HG03565 (cell line): Measurements from ENCODE around the gene ITPR3.

Experiments
- ATAC-seq: cut with Tn5 transposase; IDR thresholded peaks from one replicate; pipeline ENCODE4 v1.9.1; 2021; ENCODE audit warnings: mild to moderate bottlenecking, moderate library complexity; ENCODE audit not compliant: unreplicated experiment

Gene ITPR3

DNA sequence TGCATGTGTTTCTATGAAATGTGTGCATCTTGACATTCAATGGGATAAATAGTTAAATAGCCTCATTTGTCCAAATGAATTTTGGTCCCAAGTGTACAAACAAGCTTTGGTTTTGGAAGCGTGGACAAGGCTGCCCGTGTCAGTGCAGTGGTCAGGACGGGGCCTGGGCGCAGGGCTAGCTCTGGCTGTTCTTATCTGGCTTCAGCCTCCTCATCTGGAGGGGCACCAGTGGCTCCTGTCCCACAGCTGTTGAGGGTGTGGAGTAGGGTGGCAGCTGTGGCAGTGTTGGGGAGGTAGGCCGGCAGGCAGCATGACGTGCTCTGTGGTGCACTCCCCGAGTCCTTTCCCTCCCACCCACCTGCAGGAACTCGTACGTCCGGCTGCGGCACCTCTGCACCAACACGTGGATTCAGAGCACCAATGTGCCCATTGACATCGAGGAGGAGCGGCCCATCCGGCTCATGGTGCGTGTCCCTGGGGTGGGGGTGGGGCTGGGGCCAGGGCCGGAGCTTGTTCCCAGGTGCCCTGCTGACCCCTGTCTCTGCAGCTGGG lies 43.5 kb downstream of the ITPR3 start:
- no peak for ATAC-seq

DNA sequence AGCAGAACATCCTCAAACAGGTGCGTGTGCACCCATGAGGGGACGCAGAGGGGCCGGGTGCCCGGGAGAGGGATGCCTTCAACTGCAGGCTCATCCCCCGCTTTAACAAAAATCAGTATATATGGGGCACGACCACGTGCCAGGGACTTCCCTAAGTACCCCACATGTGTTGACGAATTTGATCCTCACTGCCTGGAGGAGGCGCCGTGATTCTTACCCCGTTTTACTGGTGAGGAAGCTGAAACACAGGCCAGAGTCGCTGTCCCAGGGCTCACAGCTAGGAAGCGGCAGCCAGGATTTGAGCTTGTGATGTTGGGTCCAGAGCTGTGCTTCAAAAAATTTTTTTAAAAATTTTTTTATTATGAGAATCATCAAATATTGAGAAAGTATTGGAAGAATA lies 44.8 kb downstream of the ITPR3 start:
- no peak for ATAC-seq

DNA sequence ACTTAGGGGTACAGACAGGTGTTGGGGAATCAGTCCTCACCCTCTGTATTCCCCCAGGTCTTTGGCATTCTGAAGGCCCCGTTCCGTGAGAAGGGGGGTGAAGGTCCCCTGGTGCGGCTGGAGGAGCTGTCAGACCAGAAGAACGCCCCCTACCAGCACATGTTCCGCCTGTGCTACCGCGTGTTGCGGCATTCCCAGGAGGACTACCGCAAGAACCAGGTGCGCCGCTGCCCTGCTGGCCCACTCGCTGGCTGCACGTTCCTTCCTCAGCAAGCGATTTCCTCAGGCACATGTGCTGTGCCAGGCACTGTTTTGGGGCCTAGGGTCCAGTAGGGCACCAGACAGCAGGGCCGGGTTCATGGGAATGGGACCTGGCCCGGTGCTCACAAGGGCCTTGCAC lies 46.0 kb downstream of the ITPR3 start:
- ATAC-seq = no peak

DNA sequence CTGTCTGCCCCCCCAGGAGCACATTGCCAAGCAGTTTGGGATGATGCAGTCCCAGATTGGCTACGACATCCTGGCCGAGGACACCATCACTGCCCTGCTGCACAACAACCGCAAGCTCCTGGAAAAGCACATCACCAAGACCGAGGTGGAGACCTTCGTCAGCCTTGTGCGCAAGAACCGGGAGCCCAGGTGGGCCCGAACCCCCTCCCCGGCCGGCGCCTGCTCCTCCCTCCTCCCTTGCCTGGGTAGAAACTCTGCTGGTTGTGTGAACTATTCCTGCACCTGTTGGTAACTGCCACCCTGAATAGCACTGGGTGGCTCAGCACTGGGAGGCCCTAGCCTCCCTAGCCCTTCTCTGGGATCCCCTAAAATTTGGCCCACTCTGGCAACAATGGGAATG lies 46.7 kb downstream of the ITPR3 start:
- ATAC-seq = no peak

DNA sequence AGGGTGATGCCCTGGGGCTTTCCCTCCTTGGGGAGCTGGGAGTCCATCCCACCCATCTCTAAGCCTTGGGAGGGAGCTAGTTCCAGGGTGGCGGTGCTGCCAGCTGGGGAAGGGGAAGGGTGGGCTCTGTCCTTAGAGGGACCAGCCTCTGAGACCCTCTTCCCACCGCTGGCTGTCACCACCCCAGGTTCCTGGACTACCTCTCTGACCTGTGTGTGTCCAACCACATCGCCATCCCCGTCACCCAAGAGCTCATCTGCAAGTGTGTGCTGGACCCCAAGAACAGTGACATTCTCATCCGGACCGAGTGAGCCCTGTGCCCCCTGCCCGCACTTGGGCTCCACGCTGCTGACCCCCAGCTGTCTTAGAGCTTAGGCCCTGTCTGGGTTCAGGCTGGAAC lies 47.2 kb downstream of the ITPR3 start:
- no peak for ATAC-seq

DNA sequence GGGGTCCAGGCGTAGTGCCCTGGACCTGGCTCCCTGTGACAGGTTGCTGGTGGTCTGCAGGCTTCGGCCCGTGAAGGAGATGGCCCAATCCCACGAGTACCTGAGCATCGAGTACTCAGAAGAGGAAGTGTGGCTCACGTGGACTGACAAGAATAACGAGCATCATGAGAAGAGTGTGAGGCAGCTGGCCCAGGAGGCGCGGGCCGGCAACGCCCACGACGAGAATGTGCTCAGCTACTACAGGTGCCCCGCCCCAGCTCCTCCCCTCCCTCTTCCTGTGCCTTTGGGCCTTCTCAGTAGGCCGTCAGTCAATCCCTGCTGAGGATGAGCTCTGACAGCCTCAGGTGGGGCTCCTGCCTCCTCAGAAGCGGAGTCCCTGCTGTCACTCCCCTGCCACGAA lies 47.8 kb downstream of the ITPR3 start:
- no peak for ATAC-seq

DNA sequence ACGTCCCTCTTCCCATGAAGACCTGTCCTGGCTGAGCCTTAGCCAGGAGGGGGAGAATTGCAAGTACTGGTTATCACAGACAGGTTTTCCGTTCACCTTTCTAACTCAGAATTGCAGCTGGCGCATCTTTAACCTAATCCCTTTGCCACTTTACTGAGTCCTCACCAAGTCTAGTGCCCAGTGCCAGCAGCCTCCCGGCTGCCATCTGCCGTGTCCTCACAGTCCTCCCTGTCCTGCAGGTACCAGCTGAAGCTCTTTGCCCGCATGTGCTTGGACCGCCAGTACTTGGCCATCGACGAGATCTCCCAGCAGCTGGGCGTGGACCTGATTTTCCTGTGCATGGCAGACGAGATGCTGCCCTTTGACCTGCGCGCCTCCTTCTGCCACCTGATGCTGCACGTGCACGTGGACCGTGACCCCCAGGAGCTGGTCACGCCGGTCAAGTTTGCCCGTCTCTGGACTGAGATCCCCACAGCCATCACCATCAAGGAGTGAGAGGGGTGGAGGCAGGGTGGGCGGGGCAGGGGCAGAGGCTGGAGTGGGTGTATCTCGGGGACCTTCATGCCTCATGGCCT lies 49.1 kb downstream of the ITPR3 start:
- no peak for ATAC-seq

DNA sequence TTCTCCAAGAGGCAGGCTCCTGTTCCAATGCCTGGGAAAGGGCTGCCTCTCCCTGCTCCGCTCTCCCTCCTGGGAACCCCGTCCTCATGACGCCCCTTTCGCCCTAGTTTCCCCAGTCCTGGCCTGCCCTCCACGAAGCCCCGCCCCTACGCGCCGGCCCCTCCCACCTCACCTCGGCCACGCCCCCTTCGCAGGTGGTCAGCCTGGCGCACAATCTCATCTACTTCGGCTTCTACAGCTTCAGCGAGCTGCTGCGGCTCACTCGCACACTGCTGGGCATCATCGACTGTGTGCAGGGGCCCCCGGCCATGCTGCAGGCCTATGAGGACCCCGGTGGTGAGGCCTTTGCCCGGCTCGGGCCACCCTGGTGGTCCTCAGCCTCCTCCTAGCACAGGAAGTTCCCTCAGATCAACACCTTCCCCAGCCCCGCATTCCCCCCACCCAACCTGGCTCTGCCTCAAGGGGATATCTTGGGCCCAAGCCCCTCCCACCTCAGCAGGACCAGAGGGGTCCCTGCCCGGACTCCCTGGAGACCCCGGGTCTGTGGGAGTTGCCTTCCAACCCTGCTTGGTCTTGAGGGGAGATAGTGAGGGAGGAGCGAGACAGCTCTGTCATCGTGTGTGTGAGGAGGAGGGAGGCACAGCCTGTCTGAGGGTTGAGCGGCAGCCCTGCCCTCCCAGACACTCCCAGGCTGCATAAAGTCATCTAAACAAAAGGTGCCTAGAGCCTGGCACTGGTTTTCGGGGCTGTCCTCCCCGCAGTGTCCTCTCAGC lies 50.0 kb downstream of the ITPR3 start:
- ATAC-seq = no peak

DNA sequence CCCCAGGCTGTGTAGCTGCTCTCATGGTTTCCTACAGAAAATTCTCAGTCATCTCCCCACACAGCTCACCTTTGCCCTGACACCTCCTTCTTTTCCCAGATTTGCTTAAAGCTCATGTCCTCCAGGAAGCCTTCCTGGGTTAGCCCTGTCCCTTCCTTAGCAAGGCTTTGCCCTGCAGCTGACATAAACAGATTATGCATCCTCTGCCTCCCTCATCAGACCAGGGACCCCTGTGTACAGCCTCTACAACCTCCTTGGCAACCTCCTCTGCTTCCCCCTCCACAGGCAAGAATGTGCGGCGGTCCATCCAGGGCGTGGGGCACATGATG lies 50.6 kb downstream of the ITPR3 start:
- no peak for ATAC-seq

DNA sequence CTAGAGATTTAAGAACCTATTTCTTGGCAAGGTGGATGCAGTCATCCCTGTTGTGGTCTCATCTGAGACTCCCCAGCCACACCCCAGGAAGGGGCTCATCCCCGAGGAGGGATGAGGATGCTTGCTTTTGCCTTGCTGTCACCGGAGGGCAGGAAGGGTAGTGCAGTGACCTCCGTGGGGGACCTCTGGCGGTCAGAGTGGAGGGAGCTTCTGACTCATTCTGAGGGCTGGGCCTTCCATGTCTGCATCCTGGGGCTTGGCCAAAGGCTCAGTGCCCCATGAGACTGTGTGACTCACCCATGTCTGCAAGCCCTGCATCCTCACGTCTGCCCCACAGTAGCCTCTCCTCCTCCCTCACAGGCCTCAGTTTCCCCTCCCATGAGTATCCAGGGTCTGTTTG lies 51.7 kb downstream of the ITPR3 start:
- no peak for ATAC-seq

DNA sequence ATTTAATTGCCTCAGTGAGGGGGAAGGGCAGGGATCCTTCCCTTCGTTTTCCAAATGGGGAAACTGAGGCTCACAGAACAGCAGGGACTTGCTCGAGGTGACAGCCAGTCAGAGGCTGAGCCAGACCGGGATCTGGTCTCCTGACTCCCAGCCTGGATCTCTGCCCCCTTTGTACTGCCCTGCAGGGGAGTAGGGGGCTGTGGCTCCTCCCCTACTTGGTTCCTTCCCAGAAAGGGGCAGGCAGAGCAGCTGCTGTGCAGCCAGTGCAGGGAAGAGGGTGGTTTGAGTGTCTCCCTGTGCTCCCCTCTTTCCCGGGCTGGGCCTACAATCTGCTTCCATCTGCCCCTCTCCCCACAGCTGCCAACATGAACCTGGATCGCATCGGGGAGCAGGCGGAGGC lies 52.7 kb downstream of the ITPR3 start:
- ATAC-seq = no peak

DNA sequence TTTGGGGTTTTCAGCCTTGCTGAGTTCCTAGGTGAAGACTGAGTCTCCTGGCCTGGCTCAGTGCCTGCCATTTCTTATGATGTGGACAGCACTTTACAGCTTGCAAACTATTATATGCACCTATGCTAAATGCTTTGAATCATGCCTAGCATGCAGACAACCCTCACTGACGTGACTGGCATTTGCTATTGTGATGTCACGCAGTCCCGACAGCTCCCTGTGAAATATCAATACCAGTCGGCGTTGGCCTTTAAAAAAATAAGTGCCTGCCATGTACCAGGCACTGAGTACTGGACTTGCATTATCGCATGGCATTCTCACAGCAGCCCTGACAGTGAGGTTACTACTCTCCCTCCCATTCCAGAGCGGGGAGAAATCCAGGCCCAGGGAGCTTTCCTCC lies 54.8 kb downstream of the ITPR3 start:
- ATAC-seq = no peak

DNA sequence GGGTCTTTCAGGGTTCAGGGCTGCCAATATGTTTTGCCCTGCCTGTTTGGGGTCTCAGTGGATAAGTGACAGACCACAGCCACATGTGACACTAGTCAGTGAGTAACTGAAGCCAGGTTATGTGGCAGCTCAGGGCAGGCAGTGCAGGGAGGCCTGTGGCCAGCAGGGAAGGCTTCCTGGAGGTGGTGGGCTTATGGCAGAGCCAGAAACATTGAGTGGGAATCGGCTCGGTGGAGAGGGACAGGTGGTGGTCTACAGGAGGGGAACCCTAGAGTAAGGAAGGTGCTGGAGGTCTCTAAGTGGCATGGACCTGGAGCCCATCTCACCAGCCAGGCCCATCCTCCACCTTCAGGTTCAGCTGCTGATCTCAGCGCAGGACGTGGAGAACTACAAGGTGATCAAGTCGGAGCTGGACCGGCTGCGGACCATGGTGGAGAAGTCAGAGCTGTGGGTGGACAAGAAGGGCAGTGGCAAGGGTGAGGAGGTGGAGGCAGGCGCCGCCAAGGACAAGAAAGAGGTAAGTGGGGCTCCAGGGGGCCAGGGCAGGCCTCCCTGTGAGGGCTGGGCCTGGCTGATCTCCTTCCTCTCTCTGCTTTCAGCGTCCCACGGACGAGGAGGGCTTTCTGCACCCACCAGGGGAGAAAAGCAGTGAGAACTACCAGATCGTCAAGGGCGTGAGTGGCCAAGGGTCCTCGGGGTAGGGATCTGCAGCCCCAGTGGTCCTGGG lies 55.5 kb downstream of the ITPR3 start:
- ATAC-seq = no peak

DNA sequence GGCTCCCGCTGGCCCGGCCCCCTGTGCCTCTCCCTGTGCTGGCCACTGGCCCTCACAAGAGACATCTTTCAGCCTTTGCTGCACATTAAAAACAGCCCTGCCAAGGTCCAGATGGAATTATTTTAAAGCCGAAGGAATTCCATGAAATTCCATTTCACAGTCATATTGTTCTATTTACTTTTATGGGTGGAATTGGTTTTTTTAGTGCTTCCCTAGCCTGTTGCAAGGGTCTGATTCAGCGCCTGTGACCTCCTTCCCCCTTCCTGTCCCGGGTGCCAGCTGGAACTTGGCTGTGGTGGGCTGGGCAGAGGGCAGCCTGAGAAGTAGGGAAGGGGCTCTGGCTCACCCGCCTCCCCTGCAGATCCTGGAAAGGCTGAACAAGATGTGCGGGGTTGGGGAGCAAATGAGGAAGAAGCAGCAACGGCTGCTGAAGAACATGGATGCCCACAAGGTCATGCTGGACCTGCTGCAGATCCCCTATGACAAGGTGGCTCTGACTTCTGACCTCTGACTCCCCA lies 56.1 kb downstream of the ITPR3 start:
- ATAC-seq = no peak

DNA sequence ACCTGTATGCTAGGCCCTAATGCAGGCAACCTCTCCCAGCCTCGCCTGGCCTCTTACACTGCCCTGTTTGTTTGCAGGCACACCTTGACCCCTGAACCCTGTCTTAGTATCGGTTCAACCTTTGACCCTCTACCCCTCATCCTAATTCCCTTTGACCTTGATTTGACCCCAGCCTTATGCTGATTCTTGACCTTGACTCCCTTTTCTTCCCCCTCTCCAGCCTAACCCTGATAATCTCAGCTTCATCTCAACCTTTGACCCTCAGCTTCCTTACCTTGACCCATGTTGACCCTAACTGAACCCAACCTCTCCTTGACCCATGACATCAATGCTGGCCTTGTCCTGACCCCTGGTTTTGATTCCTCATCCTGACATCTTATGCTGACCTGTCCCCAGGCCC lies 56.6 kb downstream of the ITPR3 start:
- ATAC-seq = no peak

DNA sequence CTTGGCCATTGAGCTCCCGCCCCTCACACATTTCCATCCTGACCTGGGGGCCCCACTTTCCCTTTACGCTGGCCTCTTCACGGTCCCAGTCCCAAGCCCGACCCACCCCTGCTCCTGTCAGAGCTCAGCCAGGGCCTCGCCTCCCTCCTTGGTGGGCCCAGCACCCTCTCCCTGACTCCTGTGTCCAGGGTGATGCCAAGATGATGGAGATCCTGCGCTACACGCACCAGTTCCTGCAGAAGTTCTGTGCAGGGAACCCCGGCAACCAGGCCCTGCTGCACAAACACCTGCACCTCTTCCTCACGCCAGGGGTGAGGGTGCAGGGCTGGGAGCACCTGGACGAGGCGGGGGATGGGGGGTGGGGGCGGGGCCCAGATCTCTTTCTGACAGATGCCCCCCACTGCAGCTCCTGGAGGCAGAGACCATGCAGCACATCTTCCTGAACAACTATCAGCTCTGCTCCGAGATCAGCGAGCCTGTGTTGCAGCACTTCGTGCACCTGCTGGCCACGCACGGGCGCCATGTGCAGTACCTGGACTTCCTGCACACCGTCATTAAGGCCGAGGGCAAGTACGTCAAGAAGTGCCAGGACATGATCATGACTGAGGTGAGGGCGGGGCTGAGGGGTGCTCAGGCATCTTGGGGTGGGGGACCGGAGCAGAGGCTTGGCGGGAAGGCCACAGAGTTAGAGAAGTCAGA lies 57.3 kb downstream of the ITPR3 start:
- no peak for ATAC-seq

DNA sequence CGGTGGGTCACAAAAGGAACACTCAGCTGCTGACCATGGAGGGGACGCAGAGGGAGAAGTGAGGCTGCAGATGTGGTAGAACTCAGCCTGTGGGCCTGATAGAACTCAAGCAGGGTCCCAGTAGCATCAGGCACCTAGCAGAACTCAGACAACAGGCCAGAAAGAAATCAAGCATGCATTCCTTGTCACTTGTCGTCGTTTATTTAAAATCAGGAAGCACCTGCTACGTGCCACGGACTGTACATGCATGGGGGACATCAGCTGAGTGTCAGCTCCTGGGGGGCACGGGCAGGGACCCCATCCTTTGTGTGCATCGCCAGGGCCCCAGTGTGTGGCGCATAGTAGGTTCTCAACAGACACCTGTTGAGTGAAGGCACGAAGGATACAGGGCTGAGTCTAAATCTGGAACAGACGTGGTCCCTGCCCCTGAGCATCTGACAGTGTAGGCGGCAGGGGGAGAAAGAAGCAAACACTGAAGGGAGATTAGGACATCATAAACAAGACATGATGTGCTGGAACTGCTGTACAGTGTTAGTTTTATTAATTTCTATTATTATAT lies 57.9 kb downstream of the ITPR3 start:
- ATAC-seq = no peak

DNA sequence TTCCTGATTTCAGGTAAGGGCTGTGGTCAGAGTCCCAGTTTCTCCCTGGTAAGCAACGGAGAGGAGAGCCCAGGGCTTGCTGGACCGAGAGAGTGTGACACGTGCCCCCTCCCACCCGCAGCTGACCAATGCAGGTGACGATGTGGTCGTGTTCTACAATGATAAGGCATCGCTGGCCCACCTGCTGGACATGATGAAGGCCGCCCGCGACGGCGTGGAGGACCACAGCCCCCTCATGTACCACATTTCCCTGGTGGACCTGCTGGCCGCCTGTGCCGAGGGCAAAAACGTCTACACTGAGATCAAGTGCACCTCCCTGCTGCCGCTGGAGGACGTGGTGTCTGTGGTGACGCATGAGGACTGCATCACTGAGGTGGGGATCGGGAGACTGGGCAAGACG lies 58.6 kb downstream of the ITPR3 start:
- no peak for ATAC-seq

DNA sequence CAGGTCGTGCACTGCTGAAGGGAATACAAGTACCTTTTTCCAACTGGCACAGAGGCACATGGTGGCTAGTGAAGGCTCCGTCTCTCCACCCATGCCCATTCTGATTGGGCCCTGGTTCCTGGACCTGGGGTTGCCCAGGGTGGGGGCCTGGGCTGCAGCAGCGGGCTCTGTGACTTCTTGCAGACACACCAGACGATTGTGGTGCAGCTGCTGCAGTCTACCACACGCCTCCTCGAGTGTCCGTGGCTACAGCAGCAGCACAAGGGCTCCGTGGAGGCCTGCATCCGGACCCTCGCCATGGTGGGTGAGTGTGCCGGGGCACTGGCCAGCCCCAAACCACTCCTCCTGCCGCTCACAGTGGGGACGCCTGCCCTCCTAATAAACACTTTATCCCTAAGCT lies 61.2 kb downstream of the ITPR3 start:
- no peak for ATAC-seq

DNA sequence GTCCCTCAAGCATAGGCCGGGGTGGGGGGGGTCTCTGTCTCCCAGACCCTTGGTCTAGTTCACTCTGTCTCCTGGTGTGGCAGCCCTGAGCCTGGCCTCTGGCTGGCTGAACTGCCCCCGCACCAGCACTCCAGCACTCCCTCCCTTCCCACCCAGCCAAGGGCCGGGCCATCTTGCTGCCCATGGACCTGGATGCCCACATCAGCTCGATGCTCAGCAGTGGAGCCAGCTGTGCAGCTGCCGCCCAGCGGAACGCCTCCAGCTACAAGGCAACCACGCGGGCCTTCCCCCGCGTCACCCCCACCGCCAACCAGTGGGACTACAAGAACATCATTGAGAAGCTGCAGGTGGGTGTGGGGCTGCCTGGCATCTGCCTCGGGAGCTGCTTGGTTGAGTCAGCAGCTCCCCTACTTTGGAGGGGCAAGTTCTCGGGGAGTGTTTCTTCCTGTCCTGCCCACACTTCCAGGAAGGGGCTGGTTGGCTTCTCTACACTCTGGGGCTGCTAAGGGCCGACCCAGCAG lies 62.0 kb downstream of the ITPR3 start:
- ATAC-seq = no peak
